NCI-H446 (cell line): Measurements from ENCODE around the gene RASAL3.
"Not testable (repeated sequence)": the region's sequence is repeated elsewhere in the genome, so short reads cannot be mapped to it uniquely, and the experiment has no call there.

Source experiments
- DNase-seq, 2 experiments: peaks; one replicate each; lab custom pipeline; 2025; lab: John Stamatoyannopoulos, UW

Gene RASAL3

DNA sequence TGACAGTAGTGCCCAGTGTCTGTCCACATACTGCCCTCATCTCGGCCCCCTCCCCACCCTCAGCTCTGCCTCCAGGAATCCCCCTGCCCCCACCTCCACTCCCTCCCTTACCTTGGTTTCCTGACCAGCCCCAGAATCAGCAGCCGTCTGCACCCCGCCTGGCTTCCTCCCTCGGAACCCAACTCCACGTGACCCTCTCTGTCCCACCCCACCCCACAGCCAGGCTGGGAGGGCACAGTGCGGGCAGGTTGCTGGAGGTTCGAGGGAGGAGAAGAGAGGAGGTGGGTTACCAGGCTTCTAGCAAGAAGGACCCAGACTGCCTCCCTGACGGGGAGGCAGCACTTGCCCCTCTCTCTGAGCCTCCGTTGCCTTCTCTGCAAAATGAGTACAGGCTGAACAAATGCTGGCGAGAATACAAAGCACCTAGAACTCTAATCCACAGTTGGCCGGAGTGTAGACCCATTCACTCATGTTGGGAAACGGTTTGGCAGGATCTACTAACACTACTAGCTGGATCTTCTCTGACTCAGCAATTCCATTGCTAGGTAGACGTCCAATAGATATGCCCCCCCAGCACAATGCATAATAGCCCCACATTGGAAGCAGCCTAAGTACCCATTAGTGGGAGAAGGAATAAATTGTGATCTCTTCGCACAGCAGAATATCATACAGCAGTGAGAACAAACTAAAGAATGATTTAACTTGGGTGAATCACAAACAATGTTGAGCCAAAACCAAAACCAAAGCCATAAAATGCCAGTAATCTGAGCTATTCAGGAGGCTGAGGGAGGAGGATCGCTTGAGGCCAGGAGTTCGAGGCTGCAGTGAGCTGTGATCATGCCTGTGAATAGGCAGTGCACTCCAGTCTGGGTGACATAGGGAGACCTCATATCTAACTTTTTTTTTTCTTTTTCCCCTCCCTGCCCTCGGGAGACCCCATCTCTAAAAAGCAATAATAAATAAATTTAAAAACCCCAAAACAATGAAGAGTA, at the start of gene RASAL3:
TSS of gene RASAL3 (minus strand) at position 151 of the 992 bp plus-strand sequence. CDS start 186 bp downstream, outside the sequence.
- DNase-seq, result no peak

GRCh38 chr19:15511671-15512424, 47.5 kb upstream of the RASAL3 start:
- DNase-seq, result no peak

DNA sequence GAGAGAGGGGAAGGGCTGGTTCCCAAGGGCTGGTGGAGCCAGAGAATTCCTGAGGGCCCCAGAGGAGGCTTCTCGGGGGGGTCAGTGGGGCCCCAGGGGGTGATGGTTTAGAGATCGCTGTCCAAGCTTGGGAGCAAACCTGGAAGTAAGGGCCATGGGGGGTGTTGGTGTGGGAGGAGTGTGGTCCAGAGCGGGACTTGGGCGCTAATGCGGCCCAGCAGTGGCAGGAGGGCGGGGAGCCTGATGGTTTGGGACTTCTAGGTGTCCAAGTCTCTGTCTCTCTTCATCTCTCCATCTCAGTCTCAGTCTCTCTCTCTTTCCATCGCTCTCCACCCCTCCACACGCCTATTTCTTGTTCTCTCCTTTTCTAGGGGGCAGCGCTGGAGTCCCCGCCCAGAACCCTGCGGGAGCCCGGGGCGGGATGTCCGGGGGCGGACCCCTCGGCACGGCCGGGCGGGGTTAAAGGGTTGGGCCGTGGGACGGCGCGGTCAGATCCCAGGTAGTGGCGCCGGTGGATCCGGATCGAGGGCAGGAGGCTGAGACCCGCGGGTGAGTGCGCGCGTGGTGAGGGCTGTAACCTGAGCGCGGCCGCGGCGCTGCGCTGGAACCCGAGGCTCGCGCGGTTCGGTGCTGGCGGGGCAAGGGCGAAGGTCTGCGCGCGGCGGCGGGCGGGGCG, 43.8 kb upstream of the RASAL3 start, which contains the start of gene CYP4F22:
TSS of gene CYP4F22 (plus strand) at position 491 of the 676 bp plus-strand sequence. CDS start 16,812 bp downstream, outside the sequence.
- no peak for DNase-seq

DNA sequence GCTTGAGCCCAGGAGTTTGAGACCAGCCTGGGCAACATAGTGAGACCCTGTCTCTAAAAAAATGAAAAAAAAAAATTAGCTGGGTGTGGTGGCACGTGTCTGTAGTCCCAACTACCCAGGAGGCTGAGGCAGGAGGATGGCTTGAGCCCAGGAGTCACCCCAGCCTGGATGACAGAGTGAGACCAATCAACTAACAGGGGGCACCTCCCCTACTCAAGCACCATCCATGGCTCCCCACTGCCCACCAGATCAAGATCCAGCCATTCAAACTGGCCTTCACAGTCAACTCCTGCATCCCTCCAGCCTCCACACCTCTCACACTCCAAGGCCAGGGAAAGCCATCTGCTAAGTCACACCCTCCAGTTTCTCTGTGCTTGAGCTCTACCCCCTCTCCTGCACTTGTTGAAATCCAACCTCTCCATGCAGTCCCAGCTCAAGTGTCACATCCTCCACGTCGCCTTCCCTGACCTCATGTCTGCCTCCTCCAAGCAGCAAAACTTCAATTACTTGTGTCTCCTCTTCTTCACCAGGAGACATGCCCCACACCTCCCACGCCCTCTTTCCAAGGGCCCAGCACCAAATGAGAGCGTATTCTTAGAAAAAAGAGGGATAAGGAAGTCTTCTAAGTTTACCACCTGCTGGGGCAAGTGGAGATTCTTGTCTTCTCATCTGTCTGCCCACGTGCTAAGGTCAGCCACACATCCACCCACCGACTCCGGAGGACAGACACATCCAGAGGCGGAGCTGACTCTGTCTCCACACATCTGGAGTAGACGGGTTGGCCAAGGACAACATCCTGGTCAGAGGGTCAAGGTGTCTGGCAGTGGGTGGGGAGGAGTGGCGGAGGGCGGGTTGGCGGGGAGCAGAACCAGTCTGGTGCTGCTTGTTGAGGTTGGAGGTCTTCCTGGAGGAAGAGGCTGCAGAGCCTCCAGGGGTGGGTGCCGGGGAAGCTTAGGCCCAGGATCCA, 43.0 kb upstream of the RASAL3 start:
- no peak for DNase-seq

DNA sequence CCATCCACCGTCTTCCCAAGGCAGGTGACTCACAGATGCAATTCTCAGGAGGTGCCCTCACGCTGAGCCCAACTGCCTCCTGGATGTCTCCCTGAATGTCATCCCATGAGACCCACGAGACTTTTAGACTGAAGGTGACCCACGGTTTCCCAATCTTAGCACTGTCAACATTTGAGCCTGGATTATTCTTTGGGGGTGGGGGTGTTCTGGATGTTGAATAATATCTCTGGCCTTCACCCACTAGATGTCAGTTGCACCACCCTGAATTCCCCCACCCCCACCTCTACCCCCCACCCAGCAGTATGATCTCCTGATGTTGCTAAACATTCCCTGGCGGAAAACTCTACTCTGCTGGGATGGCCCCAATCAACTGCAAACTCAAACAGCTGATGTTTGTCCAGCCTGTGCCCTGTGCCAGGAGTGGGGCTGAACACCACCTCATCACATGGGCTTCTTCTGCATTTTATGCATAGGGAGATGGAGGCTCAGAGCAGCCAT, 41.8 kb upstream of the RASAL3 start:
- DNase-seq, result no peak

- no peak for DNase-seq
Measured at GRCh38 chr19:15502264-15502663, 37.9 kb upstream of the RASAL3 start.

DNA sequence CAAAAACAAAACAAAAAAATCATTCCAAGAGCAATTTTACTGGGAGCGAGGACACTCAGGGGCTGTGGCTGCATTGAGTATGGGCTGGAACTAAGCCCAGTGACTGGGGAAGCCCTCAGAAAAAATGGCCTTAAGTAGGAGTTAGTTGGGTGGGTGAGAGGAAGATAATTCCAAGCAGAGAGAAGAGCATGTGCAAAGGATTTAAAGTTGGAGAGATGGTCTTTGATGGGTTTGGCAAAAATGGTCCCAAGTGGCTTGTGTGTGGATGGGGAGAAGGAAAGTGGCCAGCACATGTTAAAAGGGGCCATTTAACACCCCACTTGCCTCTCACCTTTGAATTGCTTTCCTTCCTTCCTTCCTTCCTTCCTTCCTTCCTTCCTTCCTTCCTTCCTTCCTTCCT, 37.3 kb upstream of the RASAL3 start:
- DNase-seq, result no peak

- DNase-seq, result no peak
Measured at GRCh38 chr19:15498910-15499309, 34.6 kb upstream of the RASAL3 start.

- no peak for DNase-seq
Measured at GRCh38 chr19:15498156-15498858, 34.0 kb upstream of the RASAL3 start.

GRCh38 chr19:15495151-15495550, 30.8 kb upstream of the RASAL3 start:
- no peak for DNase-seq

GRCh38 chr19:15488489-15489226, 24.3 kb upstream of the RASAL3 start:
- peak in 1 of 2 experiments; percentile 19 for DNase-seq

- DNase-seq, result no peak
Measured at GRCh38 chr19:15487038-15487437, 22.7 kb upstream of the RASAL3 start.

- not testable (repeated sequence) for DNase-seq
Measured at GRCh38 chr19:15485768-15486167, 21.4 kb upstream of the RASAL3 start.

GRCh38 chr19:15480996-15481395, 16.7 kb upstream of the RASAL3 start:
- not testable (repeated sequence) for DNase-seq

DNA sequence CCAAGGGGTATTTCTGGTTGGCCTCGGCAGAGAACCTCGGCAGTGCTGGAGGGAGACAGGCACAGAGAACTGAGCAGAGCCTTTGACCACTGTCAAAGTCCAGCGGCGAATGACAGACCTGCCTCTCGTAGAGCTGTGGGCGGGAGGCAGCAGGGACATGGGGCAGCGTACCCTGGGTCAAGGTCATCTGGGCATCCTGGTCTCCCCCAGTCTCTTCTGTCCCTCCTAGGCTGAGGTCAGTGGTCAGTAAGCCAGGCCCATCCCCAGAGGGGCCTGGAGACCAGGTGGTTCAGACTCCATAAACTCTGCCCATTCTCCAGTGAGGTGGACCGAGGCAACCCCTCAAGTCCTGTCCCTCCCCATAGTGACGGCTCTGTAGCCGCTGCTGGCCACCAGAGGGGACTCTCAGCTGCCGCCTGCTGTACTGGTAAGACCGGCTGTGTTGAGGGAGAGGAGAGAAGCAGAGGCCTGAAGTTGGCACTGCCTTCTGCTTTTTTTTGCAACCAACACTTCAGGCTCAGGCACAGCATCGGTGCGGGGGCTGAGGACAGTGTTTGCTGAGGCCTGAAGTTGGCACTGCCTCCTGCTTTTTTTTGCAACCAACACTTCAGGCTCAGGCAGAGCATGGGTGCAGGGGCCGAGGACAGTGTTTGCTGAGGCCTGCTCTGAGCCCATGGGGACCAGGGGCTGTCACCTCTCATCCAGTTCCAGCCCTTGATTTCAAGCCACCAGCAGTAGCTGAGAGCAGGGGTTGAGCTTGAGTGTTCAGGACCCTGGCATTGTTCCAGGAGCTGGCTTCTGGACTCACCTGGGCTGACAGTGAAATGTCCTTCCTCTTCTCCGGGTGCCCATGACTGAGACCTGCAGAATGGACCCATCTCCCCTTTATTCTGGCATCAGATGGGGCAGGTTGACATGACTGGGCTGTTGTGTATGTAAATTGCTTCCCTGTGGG, 15.3 kb upstream of the RASAL3 start, which contains the start of gene PGLYRP2:
TSS of gene PGLYRP2 (minus strand) at position 111 of the 955 bp plus-strand sequence. CDS start 130 bp downstream, outside the sequence.
- no peak for DNase-seq

GRCh38 chr19:15476325-15476724, 12.0 kb upstream of the RASAL3 start:
- no peak for DNase-seq

- DNase-seq, result no peak
Measured at GRCh38 chr19:15475611-15476010, 11.3 kb upstream of the RASAL3 start.

DNA sequence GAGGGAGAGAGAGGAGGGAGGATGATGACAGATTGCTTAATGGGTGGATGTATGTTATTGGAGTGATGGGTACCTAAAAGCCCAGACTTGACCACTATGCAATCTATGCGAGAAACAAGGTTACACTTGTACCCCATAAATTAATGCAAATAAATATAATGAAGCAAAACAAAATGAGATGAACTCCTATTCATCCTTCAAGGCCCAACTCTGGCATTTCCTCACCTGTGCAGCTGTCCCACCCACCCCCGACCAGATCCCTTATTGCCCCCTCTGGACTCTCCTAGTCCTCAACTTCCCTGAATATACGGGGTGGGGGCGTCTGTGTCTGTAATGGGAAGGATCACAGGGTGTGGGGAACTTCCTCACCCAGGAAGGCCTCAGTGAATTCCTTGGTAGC, 10.8 kb upstream of the RASAL3 start:
- DNase-seq, result no peak
